Panc1 (cell line): ENCODE measurements around the gene DLGAP5. TPM values are rescaled to one million over a fixed set of nuclear protein-coding genes. Genes with fewer than 3 reads are reported as not detected.

Experiments
- ATAC-seq: fragments of 200-7000 bp; cut with Tn5 transposase; 2 replicates; pipeline ENCODE4 v1.9.1; 2020; ENCODE audit warnings: mild to moderate bottlenecking, moderate library complexity
- BruUV-seq: library from RNA; stranded (reverse); fragments of 400-500 nt; replicated peaks from 2 replicates; lab custom pipeline; 2021; lab: Mats Ljungman, UMichigan
- CTCF ChIA-PET: fragments of 300-600 bp; sonication (Branson Sonifier 250); formaldehyde crosslinking; loops from one replicate; lab custom pipeline; 2022; ENCODE audit warnings: antibody characterized with exemption; lab: Charles Lee
- POLR2A ChIA-PET: fragments of 300-600 bp; sonication (Branson Sonifier 250); formaldehyde crosslinking; loops from one replicate; lab custom pipeline; 2022; ENCODE audit warnings: antibody characterized with exemption; lab: Charles Lee
- DNase-seq: peaks from one replicate; pipeline ENCODE4 v3.0.0-alpha.2; 2010; ENCODE audit warnings: low read depth, low spot score
- H3K27ac ChIP-seq: 2 replicates; pipeline ENCODE4 v1.5.1; 2011; ENCODE audit warnings: mild to moderate bottlenecking, low read length, inconsistent platforms
- H3K27me3 ChIP-seq: fragments of 200-500 bp; sonication (Bioruptor generic); 2 replicates; pipeline ENCODE4 v1.6.0; 2014; ENCODE audit warnings: low read length, inconsistent platforms; ENCODE audit not compliant: control insufficient read depth, insufficient read depth
- H3K36me3 ChIP-seq: fragments of 200-500 bp; sonication (Bioruptor generic); 2 replicates; pipeline ENCODE4 v1.5.1; 2014; ENCODE audit warnings: inconsistent platforms, mild to moderate bottlenecking, low read length, moderate library complexity; ENCODE audit not compliant: control insufficient read depth, insufficient read depth
- H3K4me1 ChIP-seq: 2 replicates; pipeline ENCODE4 v1.5.1; 2011; ENCODE audit warnings: inconsistent platforms, mild to moderate bottlenecking, low read length, moderate library complexity; ENCODE audit not compliant: control insufficient read depth, insufficient read depth
- H3K4me3 ChIP-seq, 2 experiments: 2 replicates each; pipeline ENCODE4 v1.5.1; 2011 to 2012; ENCODE audit warnings: low read depth in 2 of 2, low read length in 2 of 2, mild to moderate bottlenecking in 2 of 2, inconsistent platforms in 1 of 2, moderate library complexity in 1 of 2
- H3K9me3 ChIP-seq: fragments of 200-500 bp; sonication (Bioruptor generic); 2 replicates; pipeline ENCODE4 v1.5.1; 2014; ENCODE audit warnings: low read depth, mild to moderate bottlenecking, inconsistent platforms, low read length, moderate library complexity; ENCODE audit not compliant: control insufficient read depth, insufficient read depth
- CTCF ChIP-seq: fragments of 450-650 bp; IDR thresholded peaks from 2 replicates; pipeline ENCODE4 v1.5.1; 2017; ENCODE audit warnings: mild to moderate bottlenecking
- POLR2AphosphoS5 ChIP-seq: IDR thresholded peaks from 2 replicates; pipeline ENCODE4 v1.6.1; 2012; ENCODE audit warnings: mild to moderate bottlenecking, low read depth, low read length, moderate library complexity
- REST ChIP-seq, 2 experiments: IDR thresholded peaks; 2 replicates each; pipeline ENCODE4 v1.6.1; 2011 to 2012; ENCODE audit warnings: low read depth in 2 of 2, control low read depth in 1 of 2, low read length in 1 of 2, mild to moderate bottlenecking in 1 of 2, moderate library complexity in 1 of 2; ENCODE audit not compliant: insufficient read depth in 1 of 2
- SIN3A ChIP-seq: IDR thresholded peaks from 2 replicates; pipeline ENCODE4 v1.6.1; 2012; ENCODE audit warnings: low read depth, mild to moderate bottlenecking, low read length, moderate library complexity, borderline replicate concordance; ENCODE audit not compliant: insufficient read depth
- TCF7L2 ChIP-seq: IDR thresholded peaks from 2 replicates; pipeline ENCODE4 v1.6.1; 2011; ENCODE audit warnings: mild to moderate bottlenecking, low read depth, low read length, inconsistent platforms
- in situ Hi-C: cut with HindIII; loops from 2 replicates; pipeline ENCODE4 v1.10.0; 2016; ENCODE audit warnings: low sequenced_read_pairs, low pct_unique_long_range_greater_than_20kb
- intact Hi-C: fragments of 100-400 bp; cut with micrococcal nuclease; formaldehyde crosslinking; loops from one replicate; pipeline ENCODE4 v1.10.0; 2022; ENCODE audit not compliant: unreplicated experiment
- total RNA-seq: library from RNA; stranded (reverse); gene quantifications from one replicate; pipeline ENCODE4 v1.2.1, GENCODE V29; 2021; ENCODE audit not compliant: unreplicated experiment

Gene DLGAP5
- total RNA-seq, 1 experiment from 2014 or later, result 48.7 TPM

GRCh38 chr14:55125403-55125802, 66.0 kb downstream of the DLGAP5 start:
- no peak for DNase-seq
- no peak overlapping the region for H3K27ac ChIP-seq
- in situ Hi-C loops (no loop called here), intact Hi-C loops (no loop called here)
- POLR2A ChIA-PET, result no interaction called here
- no TSS peak for BruUV-seq
- no peaks in the 10 kb centered on the region for H3K27me3 ChIP-seq
- no peaks in the 10 kb centered on the region for H3K36me3 ChIP-seq
- no peaks in the 10 kb centered on the region for H3K9me3 ChIP-seq
- CTCF ChIA-PET, result no interaction called here
- H3K4me3 ChIP-seq, result no peak overlapping the region
- peaks cover 32% of the 10 kb centered on the region for H3K4me1 ChIP-seq
- no peak for ATAC-seq
- TF ChIP-seq POLR2AphosphoS5, result no peak
- TF ChIP-seq SIN3A, result no peak
- no peak for TF ChIP-seq TCF7L2
- no peak for TF ChIP-seq CTCF
- TF ChIP-seq REST (IDR thresholded peaks at IDR 0.05; ENCODE audit: insufficient read depth in 1 of 2, low read depth in 2 of 2, low read length in 1 of 2), result no peak

GRCh38 chr14:55124774-55125386, 66.5 kb downstream of the DLGAP5 start:
- peaks cover 32% of the 10 kb centered on the region for H3K4me1 ChIP-seq

More at GRCh38 chr14:55124774-55125386, 66.5 kb downstream of the DLGAP5 start:
- no peaks in the 10 kb centered on the region for H3K27me3 ChIP-seq
- ChIA-PET POLR2A (no interaction called here), CTCF (no interaction called here)
- in situ Hi-C loops, result no loop called here
- H3K27ac ChIP-seq, result no peak overlapping the region
- intact Hi-C loops, result no loop called here
- H3K36me3 ChIP-seq, result no peaks in the 10 kb centered on the region
- DNase-seq (no peak), ATAC-seq (no peak)
- BruUV-seq, result no TSS peak
- no peaks in the 10 kb centered on the region for H3K9me3 ChIP-seq
- TF ChIP-seq REST (IDR thresholded peaks at IDR 0.05; ENCODE audit: insufficient read depth in 1 of 2, low read depth in 2 of 2, low read length in 1 of 2) (no peak), TCF7L2 (no peak), POLR2AphosphoS5 (no peak), SIN3A (no peak), CTCF (no peak)
- no peak overlapping the region for H3K4me3 ChIP-seq
